ENCODE results near the gene TRIP12. TPM values are rescaled to one million over a fixed set of nuclear protein-coding genes. Genes with fewer than 3 reads are reported as not detected.

TRIP12 gene
- total and polyA plus RNA-seq, 2 donors (not counting 3 experiments of a cell fraction or from before 2014, with no cell fraction given), result 53.8 to 278 TPM

GRCh38 chr2:229900012-229900411 lies 21.8 kb downstream of the TRIP12 start:
- Histone ChIP-seq H3K36me3 (ENCODE audit: control insufficient read depth in 2 of 2, extremely low read depth in 1 of 2, insufficient read depth in 2 of 2, low read length in 2 of 2) (peaks cover 0 to 2% of the 10 kb centered on the region in 2 experiments), H3K9me3 (replicated peaks; ENCODE audit: control insufficient read depth, insufficient read depth, low read length) (no peaks in the 10 kb centered on the region), H2AFZ (ENCODE audit: low read depth, low read length) (no peak overlapping the region), H3K9me1 (replicated peaks; ENCODE audit: control insufficient read depth, extremely low read depth, insufficient read depth, low read length) (no peaks in the 10 kb centered on the region), H3K9ac (replicated peaks; ENCODE audit: extremely low read depth, insufficient read depth, low read length) (no peak overlapping the region), H3K27me3 (ENCODE audit: control insufficient read depth in 2 of 2, insufficient read depth in 2 of 2, low read length in 2 of 2) (no peaks in the 10 kb centered on the region), H3K27ac (ENCODE audit: insufficient read depth, low read depth, low read length) (no peak overlapping the region), H3K4me3 (replicated peaks in 1 of 3; ENCODE audit: insufficient read depth in 1 of 3, low read depth in 1 of 3, low read length in 3 of 3) (no peak overlapping the region), H3K79me2 (ENCODE audit: control insufficient read depth, insufficient read depth, low read length) (peaks cover 98% of the 10 kb centered on the region), H4K20me1 (replicated peaks; ENCODE audit: control insufficient read depth, extremely low read depth, insufficient read depth, low read length) (peaks cover 12% of the 10 kb centered on the region), H3K4me1 (ENCODE audit: control insufficient read depth, extremely low read depth, insufficient read depth, low read length) (peaks cover 9% of the 10 kb centered on the region), H3K4me2 (ENCODE audit: insufficient read depth, low read length) (no peak overlapping the region)
- FAIRE-seq (no peak), DNase-seq (ENCODE audit: low read depth, low spot score) (no peak)
- CTCF ChIA-PET, result no interaction called here
- dilution Hi-C loops (cut with MboI; ENCODE audit: extremely low pct_ligation_motif_present, low sequenced_read_pairs), result no loop called here
- POLR2A ChIA-PET, result no interaction called here
- TF ChIP-seq MAX (IDR thresholded peaks at IDR 0.05; ENCODE audit: insufficient read depth, insufficient read length), result no peak
- no peak for TF ChIP-seq POLR2AphosphoS5 (IDR thresholded peaks at IDR 0.05; ENCODE audit: insufficient read depth, low read depth, low read length)
- TF ChIP-seq GATA2 (IDR thresholded peaks at IDR 0.05; ENCODE audit: insufficient read depth, insufficient read length, low read depth, low read length), result no peak
- TF ChIP-seq FOS (IDR thresholded peaks at IDR 0.05; ENCODE audit: borderline replicate concordance, insufficient read depth, low read length), result no peak
- TF ChIP-seq EZH2 (IDR thresholded peaks at IDR 0.05; ENCODE audit: borderline replicate concordance, low read depth, low read length, severe bottlenecking), result no peak
- no peak for TF ChIP-seq POLR2A (IDR thresholded peaks at IDR 0.05; ENCODE audit: low read depth, low read length)
- TF ChIP-seq CTCF (IDR thresholded peaks at IDR 0.05; ENCODE audit: extremely low read depth in 1 of 2, insufficient read depth in 1 of 2, low read depth in 1 of 2, low read length in 2 of 2), result no peak
- TF ChIP-seq JUN (IDR thresholded peaks at IDR 0.05; ENCODE audit: borderline replicate concordance, insufficient read depth, insufficient read length, low read depth), result no peak
- TF ChIP-seq MYC (IDR thresholded peaks at IDR 0.05; ENCODE audit: low read depth, low read length), result no peak
- no TSS peak for BruUV-seq (replicated peaks)
- intact Hi-C loops (cut with micrococcal nuclease), result no loop called here
